GM08714 (cell line): Measurements from ENCODE around the gene ENTR1.

ENCODE experiments used
- H3K4me3 ChIP-seq: fragments of 200-500 bp; sonication (Bioruptor generic); 2 replicates; pipeline ENCODE4 v1.5.1; 2014; ENCODE audit warnings: mild to moderate bottlenecking, low read length, inconsistent platforms
- ZNF274 ChIP-seq: IDR thresholded peaks from 2 replicates; pipeline ENCODE4 v1.6.1; 2012; ENCODE audit warnings: mild to moderate bottlenecking, low read depth, low read length

The ENTR1 gene

DNA sequence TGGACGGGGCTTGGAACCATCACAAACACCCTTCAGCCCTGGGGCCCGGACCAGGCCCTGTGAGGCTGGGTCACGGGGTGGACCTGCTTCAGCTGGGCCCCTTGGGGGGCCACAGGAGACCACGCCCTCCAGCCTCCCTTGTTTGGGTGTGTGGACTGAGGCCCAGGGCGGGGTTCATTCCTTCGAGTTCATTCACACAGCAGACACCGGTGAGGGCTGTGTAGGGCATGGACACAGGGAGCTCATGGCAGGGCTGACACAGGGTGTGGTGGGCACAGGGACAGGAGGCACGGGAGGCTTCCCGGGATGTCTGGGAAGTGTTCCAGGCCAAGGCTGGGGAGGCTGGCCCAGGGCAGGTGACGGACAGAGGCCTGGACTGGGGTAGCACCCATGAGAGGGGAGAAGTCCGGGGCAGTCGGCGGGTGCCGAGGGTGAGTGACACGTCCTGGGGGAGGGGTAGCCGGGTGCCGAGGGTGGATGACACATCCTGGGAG, 55.8 kb downstream of the ENTR1 start:
- no peak for TF ChIP-seq ZNF274
- H3K4me3 ChIP-seq, result no peak overlapping the region

DNA sequence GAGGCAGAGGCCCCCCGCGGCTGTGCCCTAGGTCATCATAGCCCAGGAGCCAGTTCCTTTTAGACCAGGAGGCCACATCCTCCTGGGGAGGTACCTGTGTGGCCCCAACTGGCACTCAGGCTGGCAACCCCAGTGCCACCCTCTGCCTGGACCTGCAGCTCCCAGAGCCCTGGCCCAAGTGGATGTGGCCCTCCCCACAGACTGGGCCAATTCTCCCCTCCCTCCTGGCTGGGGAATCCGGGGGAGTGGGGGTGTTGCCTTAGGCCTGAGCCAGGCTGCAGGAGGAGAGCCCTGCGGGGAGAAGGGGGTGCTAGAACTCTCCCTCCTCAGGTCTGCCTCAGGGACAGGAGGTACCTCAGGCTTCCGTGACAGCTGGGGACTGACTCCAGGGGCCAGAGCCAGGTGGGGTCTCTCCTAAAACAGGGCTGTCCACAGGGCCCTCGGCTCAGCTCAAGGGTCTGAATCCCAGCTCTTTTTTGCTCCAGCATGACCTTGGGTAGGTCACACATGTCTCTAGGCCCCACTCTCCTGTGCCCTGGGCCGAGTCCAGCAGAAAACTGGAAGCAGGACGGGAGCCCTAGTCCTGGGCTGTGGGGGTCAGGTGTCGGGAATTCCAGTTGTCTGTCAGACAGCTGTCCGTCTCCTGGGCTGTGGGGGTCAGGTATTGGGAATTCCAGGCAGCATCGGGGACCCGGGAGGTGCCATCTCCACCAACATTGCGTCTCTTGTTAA, 56.5 kb downstream of the ENTR1 start:
- TF ChIP-seq ZNF274, result no peak
- no peak overlapping the region for H3K4me3 ChIP-seq

DNA sequence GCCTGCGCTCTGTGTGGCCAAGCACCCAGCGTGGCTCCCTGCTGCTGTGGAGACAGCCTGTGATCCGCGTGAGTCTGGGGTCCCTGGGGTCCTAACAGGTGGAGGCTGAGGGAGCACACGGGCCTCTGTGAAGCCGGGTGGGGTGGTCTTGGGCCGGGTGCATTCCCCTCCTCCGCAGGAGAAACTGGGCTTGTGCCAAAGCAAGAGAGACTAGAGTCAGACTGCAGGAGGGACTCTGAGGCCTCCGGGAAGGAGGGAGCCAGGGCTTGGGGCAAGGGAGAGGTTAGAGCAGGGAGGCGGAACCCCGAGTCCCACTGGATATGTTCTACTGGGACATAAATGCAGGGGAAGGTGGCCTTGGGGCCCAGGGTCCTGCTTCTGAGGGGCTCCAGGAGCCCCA, 57.3 kb downstream of the ENTR1 start:
- TF ChIP-seq ZNF274, result no peak
- H3K4me3 ChIP-seq, result no peak overlapping the region

DNA sequence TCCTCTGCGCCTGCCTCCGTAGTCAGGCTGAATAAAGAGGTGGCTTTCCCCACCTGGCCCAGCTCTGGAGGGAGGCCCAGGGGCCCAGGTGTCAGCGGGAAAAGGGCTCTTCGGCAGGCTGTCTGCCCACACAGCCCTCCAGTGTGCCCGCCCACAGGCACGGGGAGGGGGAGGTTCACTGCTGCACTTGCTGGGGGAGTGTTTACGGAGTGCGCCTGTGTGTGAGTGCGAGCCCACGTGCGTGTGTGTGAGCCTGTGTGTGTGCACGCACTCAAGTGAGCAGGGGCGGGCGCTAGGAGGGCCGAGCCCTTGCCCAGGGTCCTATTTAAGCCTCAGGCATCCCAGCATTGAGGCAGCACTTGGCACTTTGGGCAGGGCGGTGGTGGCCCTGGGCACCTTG, 57.7 kb downstream of the ENTR1 start:
- no peak overlapping the region for H3K4me3 ChIP-seq
- no peak for TF ChIP-seq ZNF274
